Fibroblast of upper back skin (primary cell): Measurements from ENCODE around the gene CHMP5.
"Not testable (repeated sequence)": the region's sequence is repeated elsewhere in the genome, so short reads cannot be mapped to it uniquely, and the experiment has no call there.

ENCODE experiments used
- DNase-seq: peaks from one replicate; pipeline ENCODE4 v3.0.0-alpha.2; 2013

Gene CHMP5

DNA sequence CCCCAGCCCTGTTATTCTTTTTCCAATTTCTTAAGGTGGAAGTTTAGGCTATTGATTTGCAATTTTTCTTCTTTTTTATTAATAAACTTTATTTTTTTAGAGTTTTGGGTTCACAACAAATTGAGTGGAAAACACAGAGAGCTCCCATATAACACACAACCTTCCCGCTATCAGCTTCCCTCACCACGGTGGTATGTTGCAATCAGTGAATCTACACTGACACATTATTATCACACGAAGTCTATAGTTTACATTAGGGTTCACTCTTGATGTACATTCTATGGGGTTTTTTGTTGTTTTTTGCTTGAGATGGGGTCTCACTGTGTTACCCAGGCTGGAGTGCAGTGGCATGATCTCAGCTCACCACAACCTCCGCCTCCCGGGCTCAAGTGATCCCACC, 20.7 kb downstream of the CHMP5 start:
- no peak for DNase-seq

- peak; percentile 71 for DNase-seq
These were observed 22.2 kb downstream of the CHMP5 start for GRCh38 chr9:33287087-33287490.

DNA sequence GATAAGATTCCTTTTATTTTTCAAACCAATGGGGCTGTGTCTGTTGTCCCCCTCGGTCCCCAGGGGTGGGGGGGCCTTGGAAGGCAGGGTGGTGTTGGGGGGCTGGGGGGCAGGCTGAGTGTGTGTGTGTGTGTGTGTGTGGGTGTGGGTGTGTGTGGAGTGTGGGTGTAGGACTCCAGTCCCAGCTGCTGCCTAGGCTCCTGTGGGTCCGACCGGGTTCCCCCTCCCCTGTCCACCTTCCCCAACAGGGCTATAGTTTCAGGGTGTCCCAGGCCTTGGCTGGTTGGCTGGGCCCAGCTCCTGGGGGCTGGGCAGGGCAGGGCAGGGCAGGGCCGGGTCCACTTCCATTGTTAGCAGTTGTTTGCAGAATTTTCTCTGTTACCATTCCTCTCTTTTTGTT, 23.4 kb downstream of the CHMP5 start:
- no peak for DNase-seq

- no peak for DNase-seq
These were observed 24.1 kb downstream of the CHMP5 start for GRCh38 chr9:33288828-33289483.

GRCh38 chr9:33289496-33289895, 24.6 kb downstream of the CHMP5 start:
- DNase-seq = no peak

DNA sequence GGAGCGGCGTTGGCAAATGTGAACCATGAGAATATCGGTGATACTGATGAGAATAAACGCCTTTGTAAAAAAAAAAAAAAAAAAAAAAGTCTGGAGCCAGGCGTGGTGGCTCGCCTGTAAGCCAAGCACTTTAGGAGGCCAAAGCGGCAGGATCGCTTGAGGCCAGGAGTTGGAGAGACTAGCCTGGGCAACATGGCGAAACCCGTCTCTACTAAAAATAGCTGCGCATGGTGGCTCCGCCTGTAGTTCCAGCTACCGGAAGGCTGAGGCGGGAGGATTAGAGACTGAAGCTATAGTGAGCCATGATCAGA, 25.0 kb downstream of the CHMP5 start:
- no peak for DNase-seq

- peak; percentile 99 for DNase-seq
These were observed 25.6 kb downstream of the CHMP5 start, which contains the start of gene NFX1 for GRCh38 chr9:33290247-33291030. Gene NFX1 (plus strand): TSS chr9:33290516. CDS start chr9:33290573, 57 bp downstream.

GRCh38 chr9:33291031-33291397, 26.2 kb downstream of the CHMP5 start:
- DNase-seq = no peak

DNA sequence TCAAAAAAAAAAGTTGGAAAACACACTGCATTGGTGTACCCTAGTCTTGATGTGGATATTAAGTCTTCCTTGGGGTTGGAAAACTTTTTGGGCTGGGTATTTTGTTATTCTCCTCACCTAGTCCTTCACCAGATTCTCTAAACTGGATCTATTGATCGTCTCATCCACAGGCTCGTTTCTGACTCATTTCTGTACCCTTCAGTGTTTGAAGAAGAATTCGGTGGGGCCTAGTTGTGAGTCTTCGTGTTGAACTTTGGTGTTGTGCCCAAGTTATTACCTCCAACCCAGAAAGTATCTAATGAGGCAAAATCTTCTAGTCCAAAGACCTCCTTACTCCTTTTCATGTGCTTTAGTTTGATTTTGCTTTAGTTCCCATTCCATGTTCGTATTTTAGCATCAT, 27.1 kb downstream of the CHMP5 start:
- no peak for DNase-seq

- DNase-seq = no peak
These were observed 28.9 kb downstream of the CHMP5 start for GRCh38 chr9:33293782-33294181.

GRCh38 chr9:33294670-33295432, 30.0 kb downstream of the CHMP5 start:
- no peak for DNase-seq

DNA sequence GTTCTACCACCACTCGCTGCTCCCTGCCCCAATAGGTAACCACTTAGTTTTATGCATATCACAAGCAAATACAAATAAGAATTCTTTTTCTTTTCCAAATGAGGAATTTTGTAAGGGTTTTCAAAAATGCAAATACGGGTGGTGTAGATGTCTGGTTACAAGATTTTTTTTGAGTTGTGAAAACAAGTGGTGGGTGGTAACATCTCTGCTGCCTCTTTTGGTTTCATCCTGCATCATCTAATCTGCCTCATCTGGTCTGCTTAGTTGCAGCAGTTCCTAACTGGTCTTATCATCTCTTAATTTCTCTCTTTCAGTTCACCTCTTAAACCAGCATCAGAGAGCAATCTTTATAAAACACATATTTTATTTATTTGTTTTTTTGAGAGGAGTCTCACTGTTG, 30.7 kb downstream of the CHMP5 start:
- no peak for DNase-seq

- DNase-seq = no peak
These were observed 32.6 kb downstream of the CHMP5 start for GRCh38 chr9:33297432-33297831.

- no peak for DNase-seq
These were observed 35.7 kb downstream of the CHMP5 start for GRCh38 chr9:33300546-33300945.

DNA sequence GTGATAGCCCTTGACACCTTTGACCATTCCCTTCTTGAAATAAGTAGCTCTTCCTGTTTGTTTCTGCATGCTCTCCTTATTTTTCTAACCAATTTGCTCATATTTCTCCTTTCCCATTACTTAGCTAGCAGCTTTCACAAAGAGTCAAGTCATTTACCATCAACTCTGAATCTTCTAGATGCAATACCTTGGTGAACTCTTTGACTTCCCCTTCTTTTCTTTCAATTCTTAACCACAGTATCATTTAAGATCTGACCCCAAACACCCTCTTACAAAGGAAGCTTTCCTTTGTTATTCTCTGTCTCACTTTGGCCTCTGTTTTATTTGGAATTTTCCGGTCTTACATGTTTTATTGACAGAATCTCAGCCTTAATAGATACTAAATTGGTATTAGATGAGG, 39.5 kb downstream of the CHMP5 start:
- no peak for DNase-seq

DNA sequence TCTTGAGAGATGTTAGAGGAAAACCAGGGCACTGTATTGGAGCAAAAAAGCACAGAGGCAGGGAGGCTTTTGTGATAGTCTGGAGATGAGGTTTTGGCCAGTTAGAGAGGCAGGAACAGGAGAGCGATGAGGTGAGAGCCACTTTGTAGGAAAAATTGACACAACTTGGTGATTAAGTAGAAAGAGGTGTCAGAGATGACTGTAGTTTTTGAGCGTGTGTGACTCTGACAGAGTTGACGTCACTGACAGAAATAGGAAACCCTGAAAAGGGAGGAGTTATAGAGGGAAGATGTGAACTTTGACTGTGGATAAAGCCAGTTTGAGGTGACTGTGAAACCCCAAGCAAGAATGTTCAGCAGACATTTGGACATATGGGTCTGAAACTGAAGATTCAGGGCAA, 41.2 kb downstream of the CHMP5 start:
- DNase-seq = no peak

- DNase-seq = peak; percentile 13
These were observed 42.2 kb downstream of the CHMP5 start for GRCh38 chr9:33307067-33307466.

DNA sequence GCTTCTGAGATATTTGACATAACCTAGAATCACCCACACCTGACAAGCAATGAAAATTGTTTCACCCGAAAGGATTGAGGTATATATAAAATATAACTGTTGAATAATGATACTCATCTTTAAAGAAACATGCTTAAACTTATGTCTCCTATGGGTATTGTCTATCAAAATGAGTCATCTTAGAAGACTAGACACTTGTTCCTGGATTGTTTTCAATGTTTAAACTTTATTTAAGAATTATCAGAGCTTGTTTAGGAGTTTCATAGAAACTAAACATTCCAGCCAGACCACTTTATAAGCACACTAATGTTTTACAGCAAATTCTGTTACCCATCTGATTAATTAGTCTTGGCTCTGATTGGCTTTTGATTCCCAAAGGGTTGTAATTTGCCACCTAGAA, 45.1 kb downstream of the CHMP5 start:
- no peak for DNase-seq

DNA sequence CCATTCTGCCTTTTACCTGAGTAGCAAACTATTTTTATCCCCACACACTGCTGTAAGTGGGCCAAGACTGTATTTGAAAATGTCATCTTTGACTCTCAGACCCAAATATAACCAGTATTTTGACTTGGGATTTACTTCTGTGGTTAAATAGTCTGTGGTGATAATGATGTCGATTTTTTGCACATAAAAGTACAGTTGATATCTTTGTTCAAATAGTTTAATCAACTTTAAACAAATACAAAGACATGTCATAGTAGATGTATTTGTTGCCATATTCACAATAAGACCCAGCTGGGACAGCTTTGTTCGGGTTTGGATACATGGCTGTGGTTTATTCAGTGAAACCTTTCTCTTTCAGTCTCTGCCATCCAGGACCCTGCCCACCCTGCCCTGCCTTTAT, 45.9 kb downstream of the CHMP5 start:
- DNase-seq = no peak

GRCh38 chr9:33311953-33312352, 47.1 kb downstream of the CHMP5 start:
- DNase-seq = no peak

DNA sequence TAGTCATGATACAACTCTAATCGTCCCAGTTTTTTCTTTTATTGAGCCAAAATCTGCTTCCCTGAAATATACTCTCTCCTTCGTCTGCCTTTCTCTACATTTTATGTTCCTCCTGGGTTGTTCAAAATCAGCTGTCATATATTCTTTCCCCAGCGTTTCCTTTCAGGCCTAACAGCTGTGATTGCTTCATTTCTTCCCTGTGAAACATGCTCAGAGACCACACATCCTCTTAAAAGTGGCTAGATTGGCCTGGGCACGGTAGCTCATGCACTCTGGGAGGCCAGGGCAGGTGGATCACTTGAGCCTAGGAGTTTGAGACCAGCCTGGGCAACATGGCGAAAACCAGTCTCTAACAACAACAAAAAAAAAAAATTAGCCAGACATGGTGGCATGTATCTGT, 50.5 kb downstream of the CHMP5 start:
- no peak for DNase-seq

DNA sequence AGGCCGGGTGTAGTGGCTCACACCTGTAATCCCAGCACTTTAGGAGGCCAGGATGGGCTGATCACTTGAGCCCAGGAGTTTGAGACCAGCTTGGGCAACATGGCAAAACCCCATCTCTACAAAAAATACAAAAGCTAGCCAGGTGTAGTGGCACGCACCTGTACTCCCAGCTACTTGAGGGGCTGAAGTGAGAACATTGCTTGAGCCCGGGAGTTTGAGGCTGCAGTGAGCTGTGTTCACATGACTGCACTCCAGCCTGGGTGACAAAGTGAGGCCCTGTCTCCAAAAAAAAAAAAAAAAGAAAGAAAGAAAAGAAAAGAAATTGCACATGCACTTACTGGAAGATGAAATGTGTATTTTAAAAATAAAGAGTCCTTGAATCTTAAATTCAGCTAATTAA, 52.3 kb downstream of the CHMP5 start:
- DNase-seq = not testable (repeated sequence)

- DNase-seq = no peak
These were observed 53.4 kb downstream of the CHMP5 start for GRCh38 chr9:33318225-33318624.

GRCh38 chr9:33318781-33319180, 53.9 kb downstream of the CHMP5 start:
- no peak for DNase-seq
